ENCODE measurements around the gene ATP2B1. TPM values are rescaled to one million over a fixed set of nuclear protein-coding genes. Genes with fewer than 3 reads are reported as not detected.
A peak's percentile ranks its signal among the peaks of the same experiment; 100 is the strongest.

ATP2B1 gene
- total and polyA plus RNA-seq, 8 donors = 4.3 to 22.4 (median 14.4) TPM

GRCh38 chr12:89559753-89560152 is 148.9 kb downstream of the ATP2B1 start:
- 75 to 78% methylated on average over 10 of the region's 10 CpGs for whole genome bisulfite sequencing, 2 donors
- H3K27me3 ChIP-seq = no peaks in the 10 kb centered on the region
- FAIRE-seq (no peak), DNase-seq (no peak), ATAC-seq (no peak)
- H3K4me3 ChIP-seq = no peak overlapping the region
- no peaks in the 10 kb centered on the region for H3K9me3 ChIP-seq
- TF ChIP-seq CTCF (IDR thresholded peaks at IDR 0.05) = no peak
- no peak overlapping the region for H3K27ac ChIP-seq
- no peaks in the 10 kb centered on the region for H3K36me3 ChIP-seq
- H3K4me1 ChIP-seq = no peaks in the 10 kb centered on the region
- intact Hi-C loops (cut with DNase I) = no loop called here

- DNase-seq = no peak
- intact Hi-C loops (cut with DNase I) = no loop called here
- Histone ChIP-seq H3K27ac (no peak overlapping the region), H3K27me3 (no peaks in the 10 kb centered on the region), H3K9me3 (no peaks in the 10 kb centered on the region), H3K36me3 (no peaks in the 10 kb centered on the region), H3K4me1 (no peaks in the 10 kb centered on the region), H3K4me3 (no peak overlapping the region)
- no peak for TF ChIP-seq CTCF (IDR thresholded peaks at IDR 0.05)
- 59 to 60% methylated on average over 2 of the region's 2 CpGs for WGBS, 2 donors
- FAIRE-seq = no peak
- peak in 1 of 4 donors; percentile 12 for ATAC-seq
These were observed 151.7 kb downstream of the ATP2B1 start for GRCh38 chr12:89556976-89557375.

GRCh38 chr12:89552376-89552775 is 156.3 kb downstream of the ATP2B1 start:
- no peak for TF ChIP-seq CTCF (IDR thresholded peaks at IDR 0.05)

GRCh38 chr12:89551747-89552146 is 156.9 kb downstream of the ATP2B1 start:
- intact Hi-C loops (cut with DNase I) = no loop called here
- 91 to 94% methylated on average over 2 of the region's 2 CpGs for WGBS, 2 donors
- FAIRE-seq (no peak), ATAC-seq (no peak), DNase-seq (no peak)
- H3K36me3 ChIP-seq = no peaks in the 10 kb centered on the region
- no peak overlapping the region for H3K4me3 ChIP-seq
- H3K27me3 ChIP-seq = no peaks in the 10 kb centered on the region
- no peaks in the 10 kb centered on the region for H3K9me3 ChIP-seq
- H3K27ac ChIP-seq = no peak overlapping the region
- TF ChIP-seq CTCF (IDR thresholded peaks at IDR 0.05) = no peak
- H3K4me1 ChIP-seq = no peaks in the 10 kb centered on the region

More at GRCh38 chr12:89552376-89552775, 156.3 kb downstream of the ATP2B1 start:
- DNase-seq = no peak
- WGBS, 2 donors = 17 to 22% methylated on average over 1 of the region's 1 CpG
- intact Hi-C loops (cut with DNase I) = no loop called here
- no peak for ATAC-seq
- no peak for FAIRE-seq
- Histone ChIP-seq H3K9me3 (no peaks in the 10 kb centered on the region), H3K27ac (no peak overlapping the region), H3K4me3 (no peak overlapping the region), H3K27me3 (no peaks in the 10 kb centered on the region), H3K4me1 (no peaks in the 10 kb centered on the region), H3K36me3 (no peaks in the 10 kb centered on the region)

GRCh38 chr12:89547101-89547500 is 161.5 kb downstream of the ATP2B1 start:
- no peaks in the 10 kb centered on the region for H3K4me1 ChIP-seq
- no peak for TF ChIP-seq CTCF (IDR thresholded peaks at IDR 0.05)
- H3K9me3 ChIP-seq = no peaks in the 10 kb centered on the region
- WGBS, 2 donors = 72 to 84% methylated on average over 4 of the region's 4 CpGs
- no peaks in the 10 kb centered on the region for H3K27me3 ChIP-seq
- FAIRE-seq (no peak), DNase-seq (no peak), ATAC-seq (no peak)
- no peak overlapping the region for H3K4me3 ChIP-seq
- intact Hi-C loops (cut with DNase I) = no loop called here
- H3K36me3 ChIP-seq = no peaks in the 10 kb centered on the region
- no peak overlapping the region for H3K27ac ChIP-seq

Measured in pancreas (tissue), 10 donors.